Amniotic epithelial cell (primary cell): Measurements from ENCODE around the gene ACTG1.

Source experiments
- DNase-seq: peaks from one replicate; pipeline ENCODE4 v3.0.0-alpha.2; 2010; ENCODE audit warnings: low read depth

Gene ACTG1

DNA sequence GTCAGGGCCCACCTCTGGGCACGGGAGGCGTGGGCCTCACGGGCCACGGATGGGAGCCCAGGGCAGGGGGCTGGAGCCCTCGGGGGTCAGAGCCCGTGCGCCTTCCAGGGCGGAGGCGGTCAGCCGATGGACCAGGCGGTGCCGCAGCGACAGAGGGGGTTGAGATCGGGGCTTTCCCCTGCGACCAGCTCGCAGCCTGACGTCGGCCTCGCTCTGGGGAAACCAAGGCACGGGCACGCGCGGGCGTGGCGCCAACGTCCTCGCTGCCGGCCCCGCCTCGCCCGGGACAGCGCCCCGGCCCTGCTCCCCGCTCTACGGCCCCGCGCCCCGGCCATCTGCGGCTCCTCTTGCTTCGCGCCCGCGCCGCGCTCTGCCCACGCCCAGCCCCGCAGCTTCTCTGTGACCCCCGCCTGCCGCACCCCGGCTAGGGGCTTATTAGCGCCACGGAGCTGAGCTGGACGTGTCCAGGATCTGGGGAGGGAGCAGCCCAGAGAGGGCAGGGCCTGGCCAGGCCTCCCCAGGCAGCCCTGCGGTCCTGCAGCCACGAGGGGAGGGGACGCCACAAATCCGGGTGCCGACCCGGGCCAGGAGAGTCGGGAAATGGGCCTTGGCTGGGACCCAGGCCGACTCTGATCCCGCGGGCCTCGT, 13.5 kb downstream of the ACTG1 start:
- DNase-seq, result no peak

DNA sequence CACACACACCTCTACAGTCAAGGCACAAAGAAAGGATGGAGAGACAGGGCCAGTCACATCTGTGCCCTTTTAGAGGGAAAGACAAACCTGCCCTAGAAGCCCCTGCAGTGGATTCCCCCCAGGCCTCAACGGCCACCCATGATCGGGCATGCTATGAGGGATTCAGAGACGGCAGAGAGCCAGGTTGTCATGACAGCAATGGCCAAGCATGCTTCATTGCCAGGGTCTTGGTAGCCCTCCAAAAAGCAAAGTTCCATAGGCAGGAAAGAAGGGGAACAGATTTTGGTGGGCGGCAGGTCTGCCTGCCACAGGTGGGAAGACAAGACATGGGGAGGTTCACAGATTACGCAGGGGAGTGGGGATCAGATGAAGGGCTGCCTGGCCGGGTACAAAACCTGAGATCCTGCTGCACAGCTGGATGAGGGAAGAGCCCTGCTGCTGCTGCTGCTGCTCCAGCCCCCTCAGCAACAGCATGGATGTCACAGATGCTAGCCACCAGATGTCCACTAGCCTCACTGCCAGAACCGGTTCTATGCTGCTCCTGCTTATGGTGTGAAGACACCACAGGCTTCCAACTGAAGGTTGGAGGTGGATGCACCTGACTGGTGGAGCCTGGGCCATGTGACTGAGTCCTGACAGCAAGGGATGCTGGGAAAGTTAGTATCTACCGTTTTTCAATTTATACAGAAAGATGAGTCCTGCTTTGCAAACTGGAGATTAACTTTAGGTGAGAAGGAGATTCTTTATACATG, 17.8 kb downstream of the ACTG1 start:
- peak; percentile 33 for DNase-seq

DNA sequence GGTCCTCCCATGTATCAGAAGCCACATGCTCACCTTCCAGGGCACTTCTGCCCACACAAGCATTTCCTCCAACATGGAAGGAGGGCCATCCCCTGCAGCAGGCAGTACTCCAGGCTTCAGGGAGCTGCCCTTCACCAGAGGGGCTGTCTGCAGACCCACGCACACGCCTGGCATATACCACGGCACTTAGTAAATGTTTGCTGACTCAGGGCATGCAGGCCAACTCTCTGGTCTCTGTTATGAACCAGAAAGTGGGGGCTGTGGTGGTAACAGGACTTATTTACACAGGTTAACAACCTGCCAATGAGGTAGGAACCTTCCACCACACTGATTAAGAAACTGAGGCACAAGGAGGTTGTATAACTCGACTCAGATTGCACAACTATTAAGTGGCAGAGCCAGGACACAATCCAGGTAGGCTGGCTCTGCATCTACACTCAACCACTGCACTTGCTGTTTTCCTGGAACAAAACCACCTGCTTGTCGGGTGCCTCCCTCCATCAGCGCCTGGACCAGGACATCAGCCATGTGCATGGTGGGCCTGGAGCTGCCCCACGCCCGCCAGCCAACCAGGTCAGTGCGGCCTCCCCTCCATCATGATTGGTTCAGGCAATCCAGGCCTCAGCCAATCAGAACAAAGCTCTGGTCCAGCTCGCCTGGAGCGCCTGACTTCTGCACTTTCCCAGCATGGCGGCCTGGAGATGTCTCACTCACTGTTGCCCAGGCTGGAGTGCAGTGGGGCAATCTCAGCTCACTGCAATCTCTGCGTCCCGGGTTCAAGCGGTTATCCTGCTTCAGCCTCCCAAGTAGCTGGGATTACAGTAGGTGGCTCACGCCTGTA, 19.2 kb downstream of the ACTG1 start:
- no peak for DNase-seq

DNA sequence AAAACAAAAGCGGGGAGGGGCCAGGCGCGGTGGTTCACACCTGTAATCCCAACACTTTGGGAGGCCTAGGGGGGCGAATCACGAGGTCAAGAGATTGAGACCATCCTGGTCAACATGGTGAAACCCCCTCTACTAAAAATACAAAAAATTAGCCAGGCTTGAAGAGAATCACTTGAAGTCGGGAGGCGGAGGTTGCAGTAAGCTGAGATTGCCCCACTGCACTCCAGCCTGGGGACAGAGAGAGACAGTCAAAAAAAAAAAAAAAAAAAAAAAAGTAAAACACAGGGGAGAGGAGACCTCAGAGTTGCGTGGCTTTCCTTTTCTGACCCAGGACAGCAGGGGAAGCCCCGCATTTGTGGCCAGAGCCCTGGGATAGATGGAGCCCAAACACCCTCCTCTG, 19.9 kb downstream of the ACTG1 start:
- DNase-seq, result no peak

DNA sequence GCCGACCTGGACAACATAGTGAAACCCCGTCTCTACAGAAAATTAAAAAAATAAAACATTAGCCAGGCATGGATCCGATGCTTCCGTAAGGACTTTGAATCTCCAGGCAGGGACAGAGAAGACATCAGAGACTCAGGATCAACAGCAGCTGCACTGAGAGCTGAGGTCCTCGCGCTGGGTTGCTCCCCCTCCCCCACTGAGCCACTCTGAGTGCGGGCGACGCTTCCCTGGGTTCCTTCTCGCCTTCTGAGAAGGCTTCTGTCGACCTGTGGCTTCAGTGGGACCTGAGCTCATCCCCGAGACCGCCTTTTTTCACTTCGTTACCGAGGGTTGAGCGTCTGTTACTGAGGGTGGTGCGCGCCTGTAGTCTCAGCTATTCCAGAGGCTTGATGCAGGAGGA, 20.4 kb downstream of the ACTG1 start:
- DNase-seq, result no peak

DNA sequence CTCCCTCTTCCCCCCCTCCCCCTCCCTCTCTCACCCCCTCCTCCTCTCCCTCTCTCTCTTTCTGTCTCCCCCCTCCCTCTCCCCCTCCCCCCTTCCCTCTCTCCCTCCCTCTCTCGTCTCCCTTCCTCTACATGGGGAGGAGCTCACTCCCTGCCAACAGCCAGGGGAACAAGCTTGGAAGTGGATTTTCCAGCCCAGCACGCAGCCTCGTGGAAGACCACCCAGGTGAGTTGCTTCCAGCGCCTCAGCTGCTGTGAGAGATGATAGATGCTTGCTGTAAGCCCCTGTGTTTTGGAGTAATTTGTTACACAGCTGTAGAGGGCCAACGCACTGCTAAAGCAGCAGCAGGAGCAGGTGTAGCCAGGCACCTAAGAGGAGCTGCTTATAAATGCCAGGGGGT, 20.8 kb downstream of the ACTG1 start:
- DNase-seq, result no peak

DNA sequence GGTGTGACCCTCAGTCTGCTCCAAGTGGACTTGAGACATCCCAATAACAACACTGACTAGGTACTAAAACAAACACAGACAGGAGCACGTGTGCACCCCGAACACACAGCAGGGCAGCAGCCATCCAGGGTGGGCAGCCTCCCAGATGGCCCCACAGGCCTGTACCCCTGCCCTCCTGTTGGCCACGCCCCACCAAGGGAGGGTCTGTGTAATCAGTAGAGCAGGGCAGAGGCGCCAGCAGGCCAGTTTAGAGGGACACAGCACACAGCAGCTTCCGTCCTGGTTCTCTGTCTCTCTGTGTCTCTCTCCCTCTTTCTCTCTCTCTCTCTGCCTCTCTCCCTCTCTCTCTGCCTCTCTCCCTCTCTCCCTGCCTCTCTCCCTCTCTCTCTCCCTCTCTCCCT, 21.4 kb downstream of the ACTG1 start:
- DNase-seq, result no peak

DNA sequence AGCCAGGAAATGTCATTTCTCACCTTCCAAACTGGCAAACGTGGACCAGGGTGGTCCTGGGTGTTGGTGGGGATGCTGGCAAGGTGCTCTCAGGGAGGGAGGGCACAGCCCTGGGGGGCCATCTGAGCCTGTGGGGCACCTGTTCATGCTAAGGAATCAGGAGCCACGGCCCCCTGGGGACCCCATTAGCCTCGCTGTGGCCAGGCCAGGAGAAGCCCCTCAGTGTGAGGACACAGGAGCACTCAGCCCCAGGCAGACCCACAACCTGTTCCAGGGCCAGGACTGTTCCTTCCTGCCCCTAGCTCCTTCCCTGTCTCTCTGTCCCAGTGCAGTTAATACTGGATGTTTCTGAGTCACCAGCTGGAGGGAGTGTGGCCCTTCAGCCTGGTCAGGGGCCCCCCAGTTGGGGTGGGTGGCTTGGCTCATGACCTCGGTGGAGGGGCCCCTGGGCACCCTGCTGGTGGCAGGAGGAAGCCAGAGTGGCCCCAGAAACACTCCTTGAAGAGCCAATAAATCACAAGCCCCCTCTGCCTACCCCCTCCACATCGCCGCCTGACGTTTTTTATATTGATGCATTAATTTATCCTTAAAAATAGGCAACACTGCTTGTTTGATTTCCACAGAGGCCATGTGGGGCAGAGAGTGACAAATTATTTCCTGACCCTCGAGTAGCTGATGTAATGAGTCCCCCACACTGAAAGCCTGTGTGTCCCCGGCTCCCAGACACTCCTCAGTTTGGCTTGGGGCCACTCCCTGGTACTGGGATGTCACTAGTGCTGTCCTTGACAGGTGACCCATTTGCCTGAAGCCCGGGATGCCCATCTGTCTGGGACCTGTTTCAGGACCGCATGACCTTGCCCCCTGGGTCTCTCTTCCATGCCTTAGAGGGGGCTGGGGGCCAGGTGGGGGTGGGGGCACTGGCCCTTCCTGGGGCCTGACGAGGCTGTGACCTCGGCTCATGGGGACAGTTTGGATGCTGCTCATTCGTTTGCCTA, 22.3 kb downstream of the ACTG1 start:
- DNase-seq, result no peak

DNA sequence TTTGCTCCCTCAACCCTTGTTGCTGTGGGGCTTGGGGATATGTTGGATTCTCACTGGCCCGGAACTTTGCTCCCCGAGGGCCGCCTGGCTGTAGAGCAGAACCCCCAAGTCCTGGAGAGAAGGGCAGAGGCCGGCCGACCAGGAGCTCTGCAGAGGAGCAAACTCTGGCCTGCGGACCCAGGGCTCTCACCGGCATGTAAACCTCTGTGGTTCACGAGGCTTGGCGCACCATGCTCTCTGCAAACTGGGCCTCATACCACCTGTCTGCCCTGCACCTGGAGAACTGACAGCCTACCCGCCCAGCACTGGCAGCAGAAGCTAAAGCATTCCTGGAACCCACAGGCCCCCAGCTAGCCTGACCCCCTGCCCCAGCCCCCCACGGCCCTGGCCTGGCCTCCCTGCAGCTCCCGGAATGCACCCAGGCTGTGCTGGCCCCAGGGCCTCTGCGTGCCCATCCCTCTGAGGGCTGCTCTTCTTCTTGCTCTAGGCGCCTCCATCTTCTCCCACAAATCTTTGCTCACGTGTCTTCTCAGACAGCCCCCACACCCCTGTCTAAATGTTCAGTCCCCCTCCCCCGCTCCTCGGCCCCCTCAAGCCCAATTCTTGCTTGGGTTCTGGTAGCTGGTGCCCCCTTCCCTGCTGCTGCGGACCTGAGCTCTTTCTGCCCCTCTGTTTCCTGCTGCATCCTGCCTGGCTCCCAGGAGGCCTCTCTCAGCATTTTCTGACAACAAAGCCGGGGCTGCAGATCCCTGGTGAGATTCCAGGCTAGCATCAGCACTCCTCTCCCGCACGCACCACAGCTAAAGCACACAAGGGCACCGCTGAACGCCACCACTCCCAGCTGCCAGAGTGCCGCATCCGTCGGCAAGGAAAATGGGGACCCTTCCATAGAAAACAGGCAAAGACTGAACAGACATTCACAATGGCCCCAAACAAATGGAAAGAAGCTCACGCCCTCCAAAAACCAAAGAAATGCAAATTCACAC, 23.3 kb downstream of the ACTG1 start:
- no peak for DNase-seq

DNA sequence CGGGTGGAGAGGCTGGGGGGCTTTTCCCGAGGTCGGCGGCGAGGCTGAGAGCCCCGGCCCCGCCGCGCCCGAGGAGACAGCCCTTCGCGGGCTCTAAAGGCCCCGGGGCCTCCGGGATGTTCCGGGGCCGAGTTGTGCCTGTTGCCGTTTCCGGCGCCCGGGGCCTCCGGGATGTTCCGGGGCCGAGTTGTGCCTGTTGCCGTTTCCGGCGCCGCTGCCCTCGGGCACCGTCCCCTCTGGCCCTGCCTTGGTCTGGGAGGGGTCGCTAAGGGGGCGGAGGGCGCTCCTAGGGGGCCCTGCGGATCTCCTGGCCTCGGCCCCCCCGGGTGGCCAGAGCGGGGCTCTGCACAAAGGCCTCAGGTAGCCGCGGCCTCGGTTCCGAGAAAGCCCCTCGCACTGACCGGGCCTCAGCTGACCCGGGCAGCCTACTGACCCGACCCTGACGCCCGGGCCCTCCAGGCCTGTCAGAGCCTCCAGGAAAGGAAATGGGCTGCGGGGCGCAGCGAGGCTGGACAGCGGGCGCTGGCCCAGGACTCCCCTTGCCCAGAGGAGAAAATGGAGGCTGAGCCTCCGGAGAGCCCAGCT, 24.2 kb downstream of the ACTG1 start:
- peak; percentile 9 for DNase-seq

DNA sequence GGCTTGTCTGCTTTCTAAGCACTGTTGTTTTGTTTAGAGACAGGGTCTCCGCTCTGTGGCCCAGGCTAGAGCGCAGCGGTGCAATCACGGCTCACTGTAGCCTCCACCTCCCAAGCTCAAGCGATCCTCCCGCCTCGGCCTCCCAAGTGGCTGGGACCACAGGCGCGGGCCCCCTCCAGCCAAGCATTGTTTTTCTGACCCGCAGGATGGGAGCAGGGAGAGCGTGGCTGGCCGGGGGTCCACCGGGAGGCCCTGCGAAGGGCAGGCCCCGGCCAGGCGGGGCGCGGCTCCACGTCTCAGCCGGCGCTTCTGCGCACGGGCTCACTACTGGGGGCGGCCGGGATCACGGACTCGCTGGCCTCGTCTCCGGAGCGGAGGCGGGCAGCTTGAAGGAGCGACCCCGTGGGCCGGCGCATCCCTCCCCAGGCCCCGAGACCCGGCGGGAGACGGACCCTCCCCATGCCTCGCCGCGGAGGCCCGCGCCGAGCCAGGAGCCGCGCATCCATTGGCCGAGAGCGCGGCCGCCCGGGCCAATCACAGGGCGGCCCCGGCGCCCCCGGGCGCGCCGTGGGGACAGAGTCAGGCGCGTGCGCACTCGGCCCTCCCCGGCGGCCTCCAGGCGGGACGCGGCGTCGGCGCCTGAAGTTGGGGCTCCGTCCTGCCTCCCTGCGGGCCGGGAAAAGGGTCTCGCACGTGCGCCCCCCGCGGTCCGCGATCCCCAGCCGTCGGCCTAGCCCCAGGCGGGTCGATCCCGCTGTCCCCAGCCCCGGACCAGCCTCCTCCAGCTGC, 24.9 kb downstream of the ACTG1 start:
- peak; percentile 52 for DNase-seq

DNA sequence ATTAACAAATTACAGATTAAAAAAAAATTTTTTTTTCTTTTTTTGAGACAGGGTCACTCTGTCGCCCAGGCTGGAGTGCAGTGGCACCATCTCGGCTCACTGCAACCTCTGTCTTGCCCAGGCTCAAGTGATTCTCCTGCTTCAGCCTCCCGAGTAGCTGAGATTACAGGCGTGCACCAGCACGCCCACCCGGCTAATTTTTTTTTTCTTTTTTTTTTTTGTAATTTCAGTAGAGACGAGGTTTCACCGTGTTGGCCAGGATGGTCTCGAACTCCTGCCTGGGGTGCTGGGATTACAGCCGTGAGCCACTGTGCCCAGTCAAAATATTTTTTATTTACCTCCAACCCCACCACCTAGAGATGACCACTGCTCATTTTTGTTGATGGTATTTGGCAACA, 25.5 kb downstream of the ACTG1 start:
- no peak for DNase-seq

DNA sequence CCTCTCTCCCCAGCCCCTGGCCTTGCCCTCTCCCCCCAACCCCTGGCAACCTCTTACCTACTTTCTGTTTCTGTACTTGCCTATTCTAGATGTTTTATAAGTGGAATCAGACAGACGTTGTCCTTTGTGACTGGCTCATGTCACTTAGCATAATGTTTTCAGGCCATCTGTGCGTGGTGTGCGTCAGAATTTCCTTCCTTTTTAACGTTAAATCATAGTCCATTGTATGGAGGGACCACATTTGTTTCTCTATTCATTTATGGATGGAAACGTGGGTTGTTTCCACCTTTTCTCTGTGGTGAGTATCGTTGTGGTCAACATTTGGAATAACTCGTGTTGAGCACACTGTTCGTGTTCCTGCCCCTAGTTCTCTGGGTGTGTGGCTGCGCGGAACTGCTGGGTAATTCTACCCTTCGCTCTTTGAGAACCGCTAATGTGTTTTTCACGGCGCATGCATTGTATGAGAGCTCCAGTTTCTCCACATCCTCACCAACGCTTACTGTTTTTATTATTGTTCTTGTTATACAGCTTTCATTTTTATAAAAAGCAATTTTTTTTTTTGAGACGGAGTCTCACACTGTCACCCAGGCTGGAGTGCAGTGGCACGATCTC, 26.3 kb downstream of the ACTG1 start:
- no peak for DNase-seq

DNA sequence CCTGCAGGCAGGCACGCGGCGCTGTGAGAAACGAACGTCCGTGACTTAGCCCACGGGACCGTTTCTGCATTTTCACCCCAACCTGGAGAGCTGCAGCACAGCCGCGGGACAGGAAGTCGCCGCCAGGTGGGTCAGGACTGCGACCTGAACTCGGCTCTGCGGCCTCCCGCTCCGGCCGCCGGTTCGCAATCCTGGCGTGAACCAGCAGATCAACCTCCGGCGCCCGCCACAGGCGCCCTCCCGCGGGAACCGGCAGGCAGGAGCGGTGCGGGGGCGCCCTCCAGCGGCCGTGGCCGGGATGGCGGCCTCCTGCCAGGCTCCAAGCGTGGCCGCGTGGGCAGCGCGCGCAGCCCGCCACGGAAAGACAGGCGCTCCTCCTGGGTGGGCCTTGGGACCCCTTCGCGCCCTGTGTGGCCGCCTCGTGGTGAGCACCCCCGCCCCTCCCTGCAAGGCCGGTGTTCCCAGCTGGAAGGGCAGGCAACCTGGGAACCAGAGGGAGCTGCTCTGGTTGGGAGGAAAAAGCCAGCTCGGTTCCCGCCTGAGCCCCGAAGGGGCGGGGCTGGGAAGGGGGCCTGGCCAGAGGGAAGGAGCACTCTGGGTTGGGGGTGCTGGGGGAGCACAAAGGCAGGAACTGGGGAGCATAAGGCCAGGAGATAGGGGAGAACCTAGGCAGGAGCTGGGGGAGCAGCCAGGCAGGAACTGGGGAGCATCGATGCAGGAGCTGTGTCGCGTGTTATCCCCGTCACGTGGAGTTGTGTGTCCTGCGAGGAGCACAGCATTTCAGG, 28.2 kb downstream of the ACTG1 start:
- peak; percentile 69 for DNase-seq

DNA sequence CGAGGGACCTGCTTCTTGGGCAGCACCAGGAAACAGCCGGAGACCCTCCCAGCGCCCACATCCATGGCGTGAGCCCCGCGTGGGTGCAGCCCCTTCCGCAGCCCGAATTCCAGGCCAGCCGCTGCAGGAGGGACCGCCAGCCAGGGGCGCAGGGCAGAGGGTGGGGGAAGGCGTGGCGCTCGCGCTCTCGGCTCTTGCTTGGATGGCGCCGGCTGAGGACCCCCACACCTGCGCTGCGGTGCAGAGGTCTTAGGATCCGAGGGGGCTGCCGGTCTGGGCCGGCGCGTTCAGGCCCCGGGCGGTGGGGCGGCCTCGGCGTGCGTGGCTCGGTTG, 28.8 kb downstream of the ACTG1 start:
- no peak for DNase-seq

DNA sequence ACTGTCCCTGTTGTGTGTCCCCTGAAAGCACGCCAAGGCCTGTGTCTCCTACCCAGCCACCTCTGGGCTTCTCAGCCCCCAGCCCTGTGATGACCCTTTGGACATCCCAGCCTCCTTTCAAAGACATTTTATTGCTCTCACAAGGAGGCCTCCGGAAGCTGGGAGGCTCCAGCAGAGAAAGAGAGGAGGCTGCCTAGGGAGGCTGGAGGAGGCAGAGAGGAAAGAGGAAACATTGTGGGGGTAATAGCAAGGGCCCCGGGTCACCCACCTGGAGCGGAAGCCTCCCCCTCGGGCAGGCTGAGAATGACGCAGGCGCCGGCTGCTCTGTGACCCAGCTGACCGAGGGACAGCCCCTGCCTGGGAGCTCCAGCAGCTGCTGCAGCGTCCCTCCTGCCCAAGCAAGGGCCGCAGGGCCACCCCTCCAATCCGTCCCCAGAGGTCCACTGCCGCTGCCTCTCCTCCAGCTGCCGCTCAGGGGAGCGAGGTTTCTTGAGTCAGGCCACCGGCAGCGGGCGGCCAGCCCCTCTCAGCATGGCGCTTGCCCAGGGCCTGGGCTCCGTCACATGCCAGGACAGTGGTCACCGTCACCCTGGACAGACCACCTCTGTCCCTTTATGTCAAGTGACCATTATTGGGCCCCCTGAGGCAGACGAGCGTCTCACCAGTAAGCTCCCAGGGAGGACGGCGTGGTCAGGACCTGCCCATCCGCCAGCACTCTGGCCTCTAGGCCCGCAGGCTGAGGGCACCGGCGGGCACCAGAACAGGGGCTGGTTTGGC, 29.3 kb downstream of the ACTG1 start:
- DNase-seq, result no peak

DNA sequence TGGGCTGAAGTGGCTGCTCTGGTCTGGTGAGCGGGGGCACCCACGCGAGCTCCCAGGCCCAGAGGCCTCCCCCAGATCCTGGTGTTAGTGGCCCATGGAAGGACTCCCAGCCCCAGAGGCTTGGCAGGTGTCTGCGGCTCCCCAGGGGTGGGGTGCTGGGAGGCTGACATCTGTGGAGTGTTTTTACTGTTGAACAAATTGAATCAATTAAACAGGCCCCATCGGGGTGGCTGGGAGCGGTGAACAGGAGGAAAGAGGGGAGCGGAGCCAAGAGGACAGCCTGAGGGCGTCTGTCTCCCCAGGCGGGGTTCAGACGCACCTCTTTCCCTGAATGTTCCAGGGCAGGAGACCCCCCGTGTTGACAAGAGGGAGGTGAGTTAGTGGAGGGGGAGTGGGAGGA, 29.9 kb downstream of the ACTG1 start:
- no peak for DNase-seq
